Thyroid gland (tissue), 4 donors: Measurements from ENCODE around the gene FLNA.

Experiments
- CTCF ChIP-seq, 6 experiments: fragments of 200-600 bp in 3 of 6; fragments of 450-650 bp in 3 of 6; sonication (generic) in 3 of 6; IDR thresholded peaks; one replicate each; pipeline ENCODE4 v1.5.1; 2016 to 2019; ENCODE audit warnings: antibody characterized with exemption in 6 of 6, mild to moderate bottlenecking in 2 of 6, inconsistent platforms in 1 of 6, moderate library complexity in 1 of 6
- POLR2A ChIP-seq, 2 donors: fragments of 450-650 bp; IDR thresholded peaks; one replicate each; pipeline ENCODE4 v1.6.1; 2017; ENCODE audit warnings: antibody characterized with exemption in 2 of 2, mild to moderate bottlenecking in 2 of 2, moderate library complexity in 1 of 2

GRCh38 chrX:154382483-154383069 lies 8.1 kb upstream of the FLNA start:
- no peak for TF ChIP-seq CTCF (IDR thresholded peaks at IDR 0.05)
- no peak for TF ChIP-seq POLR2A (IDR thresholded peaks at IDR 0.05)
